GM12878 (cell line): ENCODE data around the gene ZNF416. TPM values are rescaled to one million over a fixed set of nuclear protein-coding genes. Genes with fewer than 3 reads are reported as not detected.
A peak's percentile ranks its signal among the peaks of the same experiment; 100 is the strongest.

Experiments used
- ATAC-seq: fragments of 200-7000 bp; cut with Tn5 transposase; 3 replicates; pipeline ENCODE4 v1.9.1; 2020; ENCODE audit warnings: mild to moderate bottlenecking, moderate library complexity
- BruUV-seq: library from RNA; stranded (reverse); fragments of 400-500 nt; replicated peaks from 2 replicates; lab custom pipeline; 2021; lab: Mats Ljungman, UMichigan
- CTCF ChIA-PET: fragments of 300-600 bp; sonication (Branson Sonifier 250); formaldehyde crosslinking; extraction: SDS; loops from one replicate; lab custom pipeline; 2021; ENCODE audit warnings: inconsistent platforms; lab: Yijun Ruan, JAX
- POLR2A ChIA-PET: fragments of 350-600 bp; formaldehyde crosslinking; extraction: SDS; loops from one replicate; lab custom pipeline; 2021; ENCODE audit warnings: inconsistent platforms; lab: Charles Lee
- RAD21 ChIA-PET: fragments of 300-600 bp; sonication (Branson Sonifier 250); formaldehyde crosslinking; loops from one replicate; lab custom pipeline; 2023; ENCODE audit warnings: antibody characterized with exemption; ENCODE audit not compliant: unreplicated experiment; lab: Charles Lee
- SMC1A ChIA-PET: fragments of 300-600 bp; sonication (Branson Sonifier 250); formaldehyde crosslinking; loops from one replicate; lab custom pipeline; 2023; ENCODE audit not compliant: unreplicated experiment, uncharacterized antibody; lab: Charles Lee
- DNase-seq: peaks from one replicate; pipeline ENCODE4 v3.0.0-alpha.2; 2011; ENCODE audit warnings: low read depth, low spot score
- FAIRE-seq: peaks from 3 replicates; lab custom pipeline; 2011; peaks lifted over from hg19 to GRCh38; lab: Jason Lieb, UNC
- H2AFZ ChIP-seq: 2 replicates; pipeline ENCODE4 v1.6.0; 2011; ENCODE audit warnings: low read depth, low read length, control low read depth; ENCODE audit not compliant: control insufficient read depth
- H3K27ac ChIP-seq: 2 replicates; pipeline ENCODE4 v1.5.1; 2011; ENCODE audit warnings: control low read depth; ENCODE audit not compliant: control insufficient read depth, insufficient read depth
- H3K27me3 ChIP-seq, 2 experiments: replicated peaks in 1 of 2; 2 replicates each; pipeline versions ENCODE4 v1.6.0 to v1.6.1; 2011; ENCODE audit warnings: low read length in 1 of 2; ENCODE audit not compliant: control insufficient read depth in 2 of 2, insufficient read depth in 2 of 2
- H3K36me3 ChIP-seq, 2 experiments: 2 replicates each; pipeline ENCODE4 v1.5.1; 2011; ENCODE audit warnings: low read length in 1 of 2; ENCODE audit not compliant: control insufficient read depth in 2 of 2, insufficient read depth in 2 of 2
- H3K4me1 ChIP-seq: 2 replicates; pipeline ENCODE4 v1.6.1; 2011; ENCODE audit warnings: mild to moderate bottlenecking, low read length, moderate library complexity, mixed read lengths; ENCODE audit not compliant: control insufficient read depth, insufficient read depth
- H3K4me2 ChIP-seq: 2 replicates; pipeline ENCODE4 v1.6.0; 2011; ENCODE audit warnings: control low read depth; ENCODE audit not compliant: control insufficient read depth, insufficient read depth
- H3K4me3 ChIP-seq: fragments of 200-600 bp; sonication (generic); 2 replicates; pipeline ENCODE4 v1.5.1; 2016
- H3K79me2 ChIP-seq: 2 replicates; pipeline ENCODE4 v1.6.0; 2011; ENCODE audit warnings: low read length; ENCODE audit not compliant: control insufficient read depth, insufficient read depth
- H3K9ac ChIP-seq: 2 replicates; pipeline ENCODE4 v1.8.0; 2011; ENCODE audit warnings: low read length, control low read depth, mixed read lengths; ENCODE audit not compliant: control insufficient read depth, insufficient read depth
- H3K9me3 ChIP-seq: replicated peaks from 3 replicates; pipeline ENCODE4 v1.5.1; 2011; ENCODE audit warnings: mild to moderate bottlenecking, low read length; ENCODE audit not compliant: control insufficient read depth, insufficient read depth
- H4K20me1 ChIP-seq: 2 replicates; pipeline ENCODE4 v1.6.0; 2011; ENCODE audit not compliant: control insufficient read depth, insufficient read depth
- BHLHE40 ChIP-seq, 2 experiments: fragments of 450-650 bp in 1 of 2; IDR thresholded peaks; 2 replicates each; pipeline ENCODE4 v1.6.1; 2011 to 2017; ENCODE audit warnings: low read depth in 2 of 2, borderline replicate concordance in 1 of 2, improper control_type of control experiment in 1 of 2, low read length in 1 of 2, mild to moderate bottlenecking in 1 of 2
- CBFB ChIP-seq: IDR thresholded peaks from 2 replicates; pipeline ENCODE4 v1.6.1; 2016; ENCODE audit warnings: antibody characterized with exemption, low read depth
- CBX5 ChIP-seq: sonication (generic); IDR thresholded peaks from 2 replicates; pipeline ENCODE4 v1.6.1; 2016; ENCODE audit warnings: low read depth, moderate library complexity, mild to moderate bottlenecking, inconsistent platforms
- CREM ChIP-seq: IDR thresholded peaks from 2 replicates; pipeline ENCODE4 v1.6.1; 2014; ENCODE audit warnings: antibody characterized with exemption, low read depth
- EP300 ChIP-seq, 2 experiments: fragments of 150-350 bp in 1 of 2; IDR thresholded peaks; 2 replicates each; pipeline ENCODE4 v1.6.1; 2011 to 2012; ENCODE audit warnings: low read depth in 2 of 2, low read length in 2 of 2, borderline replicate concordance in 1 of 2, improper control_type of control experiment in 1 of 2, inconsistent platforms in 1 of 2; ENCODE audit not compliant: control insufficient read depth in 1 of 2
- IKZF2 ChIP-seq, 2 experiments: fragments of 450-650 bp; IDR thresholded peaks; 2 replicates each; pipeline ENCODE4 v1.6.1; 2017; ENCODE audit warnings: mild to moderate bottlenecking in 2 of 2, moderate library complexity in 2 of 2
- IRF4 ChIP-seq: IDR thresholded peaks from 2 replicates; pipeline ENCODE4 v1.6.1; 2011; ENCODE audit warnings: low read depth, low read length
- LARP7 ChIP-seq: fragments of 450-650 bp; IDR thresholded peaks from 2 replicates; pipeline ENCODE4 v1.6.1; 2017; ENCODE audit warnings: mild to moderate bottlenecking
- NFYB ChIP-seq: IDR thresholded peaks from 2 replicates; pipeline ENCODE4 v1.6.1; 2011; ENCODE audit warnings: low read depth, mild to moderate bottlenecking, low read length, improper control_type of control experiment, moderate library complexity; ENCODE audit not compliant: insufficient read depth
- NR2C1 ChIP-seq: fragments of 450-650 bp; IDR thresholded peaks from 2 replicates; pipeline ENCODE4 v1.6.1; 2017; ENCODE audit warnings: antibody characterized with exemption, mild to moderate bottlenecking, moderate library complexity
- NRF1 ChIP-seq: conservative IDR thresholded peaks from 2 replicates; pipeline ENCODE4 v1.6.1; 2011; ENCODE audit warnings: mild to moderate bottlenecking, low read depth, low read length, improper control_type of control experiment
- SIN3A ChIP-seq: IDR thresholded peaks from 2 replicates; pipeline ENCODE4 v1.6.1; 2012; ENCODE audit warnings: low read depth, low read length, improper control_type of control experiment
- SMAD1 ChIP-seq: fragments of 450-650 bp; IDR thresholded peaks from 2 replicates; pipeline ENCODE4 v1.6.1; 2018; ENCODE audit warnings: mild to moderate bottlenecking, low read depth; ENCODE audit not compliant: partially characterized antibody
- SP1 ChIP-seq: IDR thresholded peaks from one replicate; pipeline ENCODE4 v1.6.1; 2011; ENCODE audit warnings: low read depth, low read length
- STAT1 ChIP-seq: fragments of 450-650 bp; conservative IDR thresholded peaks from 2 replicates; pipeline ENCODE4 v1.6.1; 2014; ENCODE audit warnings: antibody characterized with exemption, mild to moderate bottlenecking
- TARDBP ChIP-seq: IDR thresholded peaks from 2 replicates; pipeline ENCODE4 v1.6.1; 2016; ENCODE audit warnings: borderline replicate concordance
- ZNF622 ChIP-seq: fragments of 450-650 bp; IDR thresholded peaks from 2 replicates; pipeline ENCODE4 v1.6.1; 2017; ENCODE audit warnings: mild to moderate bottlenecking, inconsistent platforms
- WGBS: methylation state at CpG from one replicate; pipeline ENCODE4 v1.1.6; 2016; ENCODE audit warnings: low lambda C conversion rate; ENCODE audit not compliant: insufficient replicate concordance, insufficient coverage; ENCODE audit errors: missing lambda C conversion rate; 5-methylcytosine and 5-hydroxymethylcytosine counted together
- in situ Hi-C: fragments of 300-500 bp; cut with MboI; formaldehyde crosslinking; loops from 9 replicates; pipeline ENCODE4 v1.14.3; 2018; ENCODE audit warnings: mixed read lengths
- intact Hi-C: fragments of 100-400 bp; cut with micrococcal nuclease; formaldehyde crosslinking; loops from one replicate; pipeline ENCODE4 v1.14.2; 2022; ENCODE audit not compliant: unreplicated experiment
- polyA plus RNA-seq, 11 experiments: library from polyadenylated mRNA; depleted of rRNA in 4 of 11; unstranded in 6 of 11; stranded (reverse) in 5 of 11; fragments of >200 nt; fragmentation: Nextera tagmentation in 4 of 11; fragmentation: Illumina TruSeq in 1 of 11; extraction: Ambion mirVana in 4 of 11; extraction: Trizol in 1 of 11; gene quantifications; 1 replicate in 1 of 11; 2 replicates in 10 of 11; pipeline versions ENCODE4 v1.2.1 to v1.2.3, GENCODE V29; 2011 to 2016; ENCODE audit warnings: inconsistent platforms in 2 of 11, missing spikeins in 2 of 11, low read depth in 1 of 11
- total RNA-seq, 4 experiments: library from RNA; depleted of rRNA in 3 of 4; stranded (reverse); fragments of >200 nt in 3 of 4; fragmentation: Illumina TruSeq in 1 of 4; extraction: Trizol in 1 of 4; gene quantifications; 2 replicates each; pipeline versions ENCODE4 v1.2.1 to v1.2.3, GENCODE V29; 2013 to 2021
- TF ChIP-seq, protein P1 (sequence below): IDR thresholded peaks from 2 replicates; pipeline ENCODE4 v1.6.1; 2012; ENCODE audit warnings: low read depth, low read length, improper control_type of control experiment
- TF ChIP-seq, protein P2 (sequence below): IDR thresholded peaks from 2 replicates; pipeline ENCODE4 v1.6.1; 2012; ENCODE audit warnings: low read depth, low read length, improper control_type of control experiment
- TF ChIP-seq, protein P3 (sequence below): fragments of 450-650 bp; IDR thresholded peaks from 2 replicates; pipeline ENCODE4 v1.6.1; 2018; ENCODE audit warnings: mild to moderate bottlenecking, low read depth, moderate library complexity; ENCODE audit not compliant: partially characterized antibody

Gene ZNF416
- total and polyA plus RNA-seq, 10 of the 15 experiments (the other 5 are each of a cell fraction or from before 2014, with no cell fraction given), result 1.2 to 5.4 (median 4.7) TPM

DNA sequence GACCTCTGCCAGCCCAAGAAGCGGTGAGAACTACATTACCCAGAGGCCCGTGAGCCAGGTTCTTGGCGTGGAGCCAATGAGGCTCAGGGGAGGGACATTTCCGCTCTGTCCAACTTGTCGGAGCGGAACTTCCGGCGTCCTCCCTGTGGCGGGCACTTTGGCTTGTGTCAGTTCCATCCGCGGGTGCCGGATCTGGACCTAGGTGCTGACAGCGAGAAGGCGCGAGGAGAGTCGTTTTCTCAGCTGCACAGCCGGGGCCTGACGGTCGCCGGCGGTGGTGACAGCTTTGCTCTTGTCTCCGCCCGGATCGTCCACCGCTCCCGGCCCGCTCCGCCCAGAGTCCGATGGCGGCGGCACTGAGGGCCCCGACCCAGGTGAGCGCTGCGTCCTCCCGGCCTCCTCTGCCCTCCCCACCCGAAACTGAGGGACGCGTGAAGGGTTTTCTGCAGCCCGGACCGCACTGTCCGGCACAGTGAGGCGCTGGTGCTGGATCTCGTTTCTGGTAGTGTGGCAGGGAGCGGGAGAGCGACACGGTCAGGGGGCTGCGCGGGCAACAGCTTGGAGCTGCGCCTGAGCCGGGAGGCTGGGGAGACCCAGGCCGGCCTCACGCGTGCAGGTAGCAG is 21.2 kb upstream of the ZNF416 start, which contains the start of gene ZNF530:
Gene ZNF530 (plus strand): TSS at position 125 of the 623 bp plus-strand sequence. CDS start 4,461 bp downstream, outside the sequence.
- POLR2A ChIA-PET, result no interaction called here
- intact Hi-C loops (no loop called here), in situ Hi-C loops (no loop called here)
- ATAC-seq (peak; percentile 100), DNase-seq (peak; percentile 55), FAIRE-seq (peak; percentile 95)
- RAD21 ChIA-PET, result no interaction called here
- Histone ChIP-seq H2AFZ (peak within 1 kb of the TSS; percentile 93), H3K27me3 (no peaks in the 10 kb centered on the region), H3K4me2 (peak within 1 kb of the TSS; percentile 81), H3K4me3 (peak within 1 kb of the TSS; percentile 87), H3K9ac (peak within 1 kb of the TSS; percentile 67), H4K20me1 (no peaks in the 10 kb centered on the region), H3K79me2 (no peaks in the 10 kb centered on the region; the same call in 1 of the 2 replicates), H3K4me1 (no peaks in the 10 kb centered on the region), H3K27ac (peak within 1 kb of the TSS; percentile 20; the same call in 1 of the 2 replicates), H3K36me3 (peaks cover 0 to 1% of the 10 kb centered on the region in 2 experiments; a peak in 2 of 4 replicates), H3K9me3 (peaks cover 6% of the 10 kb centered on the region; the same call in 1 of the 3 replicates)
- BruUV-seq, result no TSS peak
- CTCF ChIA-PET, result interaction anchor here (1.0 kb wide), 1 partner anchor 14 kb away, joined by 3 read pairs; no protein-coding TSS in a partner anchor
- WGBS, result 6% methylated on average over 53 of the region's 53 CpGs
- SMC1A ChIA-PET, result no interaction called here
- no peak for TF ChIP-seq ZNF622
- TF ChIP-seq CBFB, result peak; percentile 29; the same call in 1 of the 2 replicates
- peak; percentile 98 for TF ChIP-seq SMAD1
- TF ChIP-seq IKZF2 (IDR thresholded peaks at IDR 0.05), result no peak
- 0 out of 2 replicates have a peak, but pooled peaks have one; percentile 79 for TF ChIP-seq TARDBP
- TF ChIP-seq NRF1, result no peak
- peak; percentile 90; the same call in 1 of the 2 replicates for TF ChIP-seq STAT1
- 0 out of 4 replicates have a peak, but pooled peaks of 1 of the 2 experiments have one; percentile 20 for TF ChIP-seq EP300 (IDR thresholded peaks at IDR 0.05; ENCODE audit: borderline replicate concordance in 1 of 2, control insufficient read depth in 1 of 2, low read depth in 2 of 2, low read length in 2 of 2)
- peak; percentile 84 for TF ChIP-seq NFYB
- peak; percentile 47; the same call in 1 of the 2 replicates for TF ChIP-seq NR2C1
- TF ChIP-seq, protein P1, sequence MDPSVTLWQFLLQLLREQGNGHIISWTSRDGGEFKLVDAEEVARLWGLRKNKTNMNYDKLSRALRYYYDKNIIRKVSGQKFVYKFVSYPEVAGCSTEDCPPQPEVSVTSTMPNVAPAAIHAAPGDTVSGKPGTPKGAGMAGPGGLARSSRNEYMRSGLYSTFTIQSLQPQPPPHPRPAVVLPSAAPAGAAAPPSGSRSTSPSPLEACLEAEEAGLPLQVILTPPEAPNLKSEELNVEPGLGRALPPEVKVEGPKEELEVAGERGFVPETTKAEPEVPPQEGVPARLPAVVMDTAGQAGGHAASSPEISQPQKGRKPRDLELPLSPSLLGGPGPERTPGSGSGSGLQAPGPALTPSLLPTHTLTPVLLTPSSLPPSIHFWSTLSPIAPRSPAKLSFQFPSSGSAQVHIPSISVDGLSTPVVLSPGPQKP, result peak; percentile 46; the same call in 1 of the 2 replicates
- TF ChIP-seq CREM, result peak; percentile 77; the same call in 1 of the 2 replicates
- peak; percentile 65 for TF ChIP-seq SP1
- TF ChIP-seq, protein P2, sequence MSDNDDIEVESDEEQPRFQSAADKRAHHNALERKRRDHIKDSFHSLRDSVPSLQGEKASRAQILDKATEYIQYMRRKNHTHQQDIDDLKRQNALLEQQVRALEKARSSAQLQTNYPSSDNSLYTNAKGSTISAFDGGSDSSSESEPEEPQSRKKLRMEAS, result peak; percentile 20; the same call in 1 of the 2 replicates
- TF ChIP-seq SIN3A, result peak; percentile 94
- TF ChIP-seq LARP7, result no peak
- TF ChIP-seq IRF4, result no peak
- TF ChIP-seq, protein P3, sequence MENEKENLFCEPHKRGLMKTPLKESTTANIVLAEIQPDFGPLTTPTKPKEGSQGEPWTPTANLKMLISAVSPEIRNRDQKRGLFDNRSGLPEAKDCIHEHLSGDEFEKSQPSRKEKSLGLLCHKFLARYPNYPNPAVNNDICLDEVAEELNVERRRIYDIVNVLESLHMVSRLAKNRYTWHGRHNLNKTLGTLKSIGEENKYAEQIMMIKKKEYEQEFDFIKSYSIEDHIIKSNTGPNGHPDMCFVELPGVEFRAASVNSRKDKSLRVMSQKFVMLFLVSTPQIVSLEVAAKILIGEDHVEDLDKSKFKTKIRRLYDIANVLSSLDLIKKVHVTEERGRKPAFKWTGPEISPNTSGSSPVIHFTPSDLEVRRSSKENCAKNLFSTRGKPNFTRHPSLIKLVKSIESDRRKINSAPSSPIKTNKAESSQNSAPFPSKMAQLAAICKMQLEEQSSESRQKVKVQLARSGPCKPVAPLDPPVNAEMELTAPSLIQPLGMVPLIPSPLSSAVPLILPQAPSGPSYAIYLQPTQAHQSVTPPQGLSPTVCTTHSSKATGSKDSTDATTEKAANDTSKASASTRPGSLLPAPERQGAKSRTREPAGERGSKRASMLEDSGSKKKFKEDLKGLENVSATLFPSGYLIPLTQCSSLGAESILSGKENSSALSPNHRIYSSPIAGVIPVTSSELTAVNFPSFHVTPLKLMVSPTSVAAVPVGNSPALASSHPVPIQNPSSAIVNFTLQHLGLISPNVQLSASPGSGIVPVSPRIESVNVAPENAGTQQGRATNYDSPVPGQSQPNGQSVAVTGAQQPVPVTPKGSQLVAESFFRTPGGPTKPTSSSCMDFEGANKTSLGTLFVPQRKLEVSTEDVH, result peak; percentile 64
- no peak for TF ChIP-seq CBX5
- TF ChIP-seq BHLHE40 (IDR thresholded peaks at IDR 0.05; ENCODE audit: borderline replicate concordance in 1 of 2, low read depth in 2 of 2, low read length in 1 of 2), result peak in 1 of 2 experiments; percentile 18; a peak in 1 of 4 replicates
